HepG2 (cell line): ENCODE data around the gene GSTM2. TPM values are rescaled to one million over a fixed set of nuclear protein-coding genes. Genes with fewer than 3 reads are reported as not detected.

Experiments
- ADNP ChIP-seq: sonication (generic); formaldehyde crosslinking; IDR thresholded peaks from 2 replicates; pipeline ENCODE4 v1.4.0; 2020; ENCODE audit warnings: missing genetic modification reagents
- CHCHD3 ChIP-seq: sonication (generic); formaldehyde crosslinking; IDR thresholded peaks from 2 replicates; pipeline ENCODE4 v1.8.0; 2022; ENCODE audit warnings: mild to moderate bottlenecking, missing genetic modification reagents, moderate library complexity
- DMAP1 ChIP-seq: IDR thresholded peaks from 2 replicates; pipeline ENCODE4 v1.6.1; 2016
- HNRNPLL ChIP-seq: fragments of 200-400 bp; formaldehyde crosslinking; IDR thresholded peaks from 2 replicates; pipeline ENCODE4 v1.6.1; 2017; ENCODE audit warnings: mild to moderate bottlenecking, low read depth, low read length; ENCODE audit not compliant: poor library complexity, severe bottlenecking
- HOXA9 ChIP-seq: sonication (generic); formaldehyde crosslinking; IDR thresholded peaks from 2 replicates; pipeline ENCODE4 v1.8.1; 2022; ENCODE audit warnings: missing genetic modification reagents, mild to moderate bottlenecking, moderate library complexity, borderline replicate concordance
- NR1H2 ChIP-seq: sonication (generic); formaldehyde crosslinking; IDR thresholded peaks from 2 replicates; pipeline ENCODE4 v1.8.1; 2022; ENCODE audit warnings: low read depth, missing genetic modification reagents, borderline replicate concordance
- PHF21A ChIP-seq: sonication (generic); formaldehyde crosslinking; IDR thresholded peaks from 2 replicates; pipeline ENCODE4 v1.5.0; 2020; ENCODE audit warnings: mild to moderate bottlenecking, missing genetic modification reagents
- POLR2AphosphoS2 ChIP-seq: IDR thresholded peaks from 2 replicates; pipeline ENCODE4 v1.6.1; 2011; ENCODE audit warnings: low read depth, low read length, improper control_type of control experiment
- POLR2AphosphoS5 ChIP-seq: IDR thresholded peaks from 2 replicates; pipeline ENCODE4 v1.6.1; 2012; ENCODE audit warnings: low read depth, low read length
- SMC3 ChIP-seq: IDR thresholded peaks from 2 replicates; pipeline ENCODE4 v1.6.1; 2011; ENCODE audit warnings: low read length, improper control_type of control experiment
- SMYD3 ChIP-seq: sonication (generic); formaldehyde crosslinking; IDR thresholded peaks from 2 replicates; pipeline ENCODE4 v1.8.1; 2023; ENCODE audit warnings: mild to moderate bottlenecking, missing genetic modification reagents
- XBP1 ChIP-seq: sonication (generic); formaldehyde crosslinking; IDR thresholded peaks from 2 replicates; pipeline ENCODE4 v1.5.0; 2020; ENCODE audit warnings: missing genetic modification reagents
- ZNF180 ChIP-seq: sonication (generic); formaldehyde crosslinking; IDR thresholded peaks from 2 replicates; pipeline ENCODE4 v1.4.0; 2020; ENCODE audit warnings: low read depth, missing genetic modification reagents, borderline replicate concordance
- ZNF207 ChIP-seq: fragments of 450-650 bp; IDR thresholded peaks from 2 replicates; pipeline ENCODE4 v1.6.1; 2016; ENCODE audit warnings: antibody characterized with exemption, borderline replicate concordance
- ZNF543 ChIP-seq: sonication (generic); formaldehyde crosslinking; IDR thresholded peaks from 2 replicates; pipeline ENCODE4 v1.4.0; 2020; ENCODE audit warnings: mild to moderate bottlenecking, missing genetic modification reagents
- ZNF629 ChIP-seq: sonication (generic); formaldehyde crosslinking; conservative IDR thresholded peaks from 2 replicates; pipeline ENCODE4 v1.5.0; 2020; ENCODE audit warnings: missing genetic modification reagents
- ZNF713 ChIP-seq: sonication (generic); formaldehyde crosslinking; IDR thresholded peaks from 2 replicates; pipeline ENCODE4 v1.4.0; 2020; ENCODE audit warnings: mild to moderate bottlenecking, missing genetic modification reagents
- polyA plus RNA-seq, 8 experiments: library from polyadenylated mRNA; depleted of rRNA in 3 of 8; stranded (reverse) in 7 of 8; unstranded in 1 of 8; fragments of >200 nt; fragmentation: Illumina TruSeq in 4 of 8; extraction: Trizol in 4 of 8; gene quantifications; 2 replicates each; pipeline versions ENCODE4 v1.2.1 to v1.2.3, GENCODE V29; 2011 to 2016; ENCODE audit warnings: low read depth in 4 of 8, missing spikeins in 1 of 8, mixed read lengths in 1 of 8; ENCODE audit not compliant: insufficient read depth in 1 of 8
- total RNA-seq, 5 experiments: library from RNA; depleted of rRNA; stranded (reverse); fragments of >200 nt; fragmentation: Illumina TruSeq; extraction: Trizol; gene quantifications; 2 replicates each; pipeline ENCODE4 v1.2.3, GENCODE V29; 2016; ENCODE audit warnings: low read depth in 1 of 5
- TF ChIP-seq, protein P1 (sequence below): sonication (generic); formaldehyde crosslinking; IDR thresholded peaks from 2 replicates; pipeline ENCODE4 v1.4.0; 2020; ENCODE audit warnings: missing genetic modification reagents, borderline replicate concordance
- TF ChIP-seq, protein P2 (sequence below): IDR thresholded peaks from 2 replicates; pipeline ENCODE4 v1.6.1; 2016; ENCODE audit warnings: control low read depth
- TF ChIP-seq, protein P3 (sequence below): sonication (generic); formaldehyde crosslinking; IDR thresholded peaks from 2 replicates; pipeline ENCODE4 v1.5.1; 2020; ENCODE audit warnings: missing genetic modification reagents, mild to moderate bottlenecking, borderline replicate concordance
- TF ChIP-seq, protein P4 (sequence below): sonication (generic); formaldehyde crosslinking; IDR thresholded peaks from 2 replicates; pipeline ENCODE4 v1.5.1; 2020; ENCODE audit warnings: mild to moderate bottlenecking, missing genetic modification reagents, moderate library complexity

Gene GSTM2
- total and polyA plus RNA-seq, 2 of the 13 experiments (the other 11 are each of a cell fraction or from before 2014, with no cell fraction given) = 7.0 to 15.0 TPM

DNA sequence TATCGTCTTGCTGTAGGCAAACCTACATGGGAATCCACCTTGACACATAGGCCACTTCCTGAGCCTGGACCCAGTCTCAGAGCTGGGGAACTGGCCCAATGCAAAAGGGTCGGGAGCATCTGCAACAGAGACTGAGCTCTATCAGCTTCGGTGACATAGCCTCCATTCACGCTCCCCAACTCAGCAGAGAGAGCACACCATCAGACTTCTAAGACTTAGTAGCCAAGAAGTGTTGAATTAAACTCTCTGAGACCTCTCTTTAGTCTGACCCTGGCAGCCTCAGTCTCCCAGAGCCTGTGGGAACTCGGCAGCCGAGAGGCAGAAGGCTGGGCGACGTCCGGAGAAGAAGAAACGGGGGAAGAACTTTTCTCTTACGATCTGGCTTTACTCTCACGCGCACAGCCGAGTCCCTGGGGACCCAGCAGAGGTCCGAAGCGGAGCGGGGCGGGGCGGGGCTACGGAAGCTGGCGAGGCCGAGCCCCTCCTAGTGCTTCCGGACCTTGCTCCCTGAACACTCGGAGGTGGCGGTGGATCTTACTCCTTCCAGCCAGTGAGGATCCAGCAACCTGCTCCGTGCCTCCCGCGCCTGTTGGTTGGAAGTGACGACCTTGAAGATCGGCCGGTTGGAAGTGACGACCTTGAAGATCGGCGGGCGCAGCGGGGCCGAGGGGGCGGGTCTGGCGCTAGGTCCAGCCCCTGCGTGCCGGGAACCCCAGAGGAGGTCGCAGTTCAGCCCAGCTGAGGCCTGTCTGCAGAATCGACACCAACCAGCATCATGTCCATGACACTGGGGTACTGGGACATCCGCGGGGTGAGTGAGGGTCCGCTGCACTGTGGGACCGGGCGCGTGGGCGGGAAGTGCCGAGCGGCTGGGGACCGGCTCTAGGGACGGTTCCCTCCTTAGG, 12.0 kb upstream of the GSTM2 start, which contains the start of gene GSTM4 (continued):
- TF ChIP-seq, protein P1, sequence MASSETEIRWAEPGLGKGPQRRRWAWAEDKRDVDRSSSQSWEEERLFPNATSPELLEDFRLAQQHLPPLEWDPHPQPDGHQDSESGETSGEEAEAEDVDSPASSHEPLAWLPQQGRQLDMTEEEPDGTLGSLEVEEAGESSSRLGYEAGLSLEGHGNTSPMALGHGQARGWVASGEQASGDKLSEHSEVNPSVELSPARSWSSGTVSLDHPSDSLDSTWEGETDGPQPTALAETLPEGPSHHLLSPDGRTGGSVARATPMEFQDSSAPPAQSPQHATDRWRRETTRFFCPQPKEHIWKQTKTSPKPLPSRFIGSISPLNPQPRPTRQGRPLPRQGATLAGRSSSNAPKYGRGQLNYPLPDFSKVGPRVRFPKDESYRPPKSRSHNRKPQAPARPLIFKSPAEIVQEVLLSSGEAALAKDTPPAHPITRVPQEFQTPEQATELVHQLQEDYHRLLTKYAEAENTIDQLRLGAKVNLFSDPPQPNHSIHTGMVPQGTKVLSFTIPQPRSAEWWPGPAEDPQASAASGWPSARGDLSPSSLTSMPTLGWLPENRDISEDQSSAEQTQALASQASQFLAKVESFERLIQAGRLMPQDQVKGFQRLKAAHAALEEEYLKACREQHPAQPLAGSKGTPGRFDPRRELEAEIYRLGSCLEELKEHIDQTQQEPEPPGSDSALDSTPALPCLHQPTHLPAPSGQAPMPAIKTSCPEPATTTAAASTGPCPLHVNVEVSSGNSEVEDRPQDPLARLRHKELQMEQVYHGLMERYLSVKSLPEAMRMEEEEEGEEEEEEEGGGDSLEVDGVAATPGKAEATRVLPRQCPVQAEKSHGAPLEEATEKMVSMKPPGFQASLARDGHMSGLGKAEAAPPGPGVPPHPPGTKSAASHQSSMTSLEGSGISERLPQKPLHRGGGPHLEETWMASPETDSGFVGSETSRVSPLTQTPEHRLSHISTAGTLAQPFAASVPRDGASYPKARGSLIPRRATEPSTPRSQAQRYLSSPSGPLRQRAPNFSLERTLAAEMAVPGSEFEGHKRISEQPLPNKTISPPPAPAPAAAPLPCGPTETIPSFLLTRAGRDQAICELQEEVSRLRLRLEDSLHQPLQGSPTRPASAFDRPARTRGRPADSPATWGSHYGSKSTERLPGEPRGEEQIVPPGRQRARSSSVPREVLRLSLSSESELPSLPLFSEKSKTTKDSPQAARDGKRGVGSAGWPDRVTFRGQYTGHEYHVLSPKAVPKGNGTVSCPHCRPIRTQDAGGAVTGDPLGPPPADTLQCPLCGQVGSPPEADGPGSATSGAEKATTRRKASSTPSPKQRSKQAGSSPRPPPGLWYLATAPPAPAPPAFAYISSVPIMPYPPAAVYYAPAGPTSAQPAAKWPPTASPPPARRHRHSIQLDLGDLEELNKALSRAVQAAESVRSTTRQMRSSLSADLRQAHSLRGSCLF = no peak
- TF ChIP-seq HOXA9 (CRISPR knock-in tag) (no peak; the same call in 1 of the 2 replicates), DMAP1 (CRISPR knock-in tag) (peak; percentile 60; the same call in 1 of the 2 replicates), ZNF180 (no peak), CHCHD3 (CRISPR knock-in tag) (no peak), PHF21A (no peak; the same call in 1 of the 2 replicates), HNRNPLL (peak; percentile 57), POLR2AphosphoS5 (peak; percentile 80), SMYD3 (CRISPR knock-in tag) (0 out of 2 replicates have a peak, but pooled peaks have one; percentile 72), POLR2AphosphoS2 (no peak), ADNP (CRISPR knock-in tag) (no peak), NR1H2 (no peak), ZNF713 (no peak), ZNF629 (0 out of 2 replicates have a peak, but pooled peaks have one; percentile 14), SMC3 (no peak), ZNF543 (peak; percentile 92; the same call in 1 of the 2 replicates), ZNF207 (no peak), XBP1 (CRISPR knock-in tag) (no peak)
- TF ChIP-seq, protein P2, sequence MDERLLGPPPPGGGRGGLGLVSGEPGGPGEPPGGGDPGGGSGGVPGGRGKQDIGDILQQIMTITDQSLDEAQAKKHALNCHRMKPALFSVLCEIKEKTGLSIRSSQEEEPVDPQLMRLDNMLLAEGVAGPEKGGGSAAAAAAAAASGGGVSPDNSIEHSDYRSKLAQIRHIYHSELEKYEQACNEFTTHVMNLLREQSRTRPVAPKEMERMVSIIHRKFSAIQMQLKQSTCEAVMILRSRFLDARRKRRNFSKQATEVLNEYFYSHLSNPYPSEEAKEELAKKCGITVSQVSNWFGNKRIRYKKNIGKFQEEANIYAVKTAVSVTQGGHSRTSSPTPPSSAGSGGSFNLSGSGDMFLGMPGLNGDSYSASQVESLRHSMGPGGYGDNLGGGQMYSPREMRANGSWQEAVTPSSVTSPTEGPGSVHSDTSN (CRISPR knock-in tag) = no peak
- TF ChIP-seq, protein P3, sequence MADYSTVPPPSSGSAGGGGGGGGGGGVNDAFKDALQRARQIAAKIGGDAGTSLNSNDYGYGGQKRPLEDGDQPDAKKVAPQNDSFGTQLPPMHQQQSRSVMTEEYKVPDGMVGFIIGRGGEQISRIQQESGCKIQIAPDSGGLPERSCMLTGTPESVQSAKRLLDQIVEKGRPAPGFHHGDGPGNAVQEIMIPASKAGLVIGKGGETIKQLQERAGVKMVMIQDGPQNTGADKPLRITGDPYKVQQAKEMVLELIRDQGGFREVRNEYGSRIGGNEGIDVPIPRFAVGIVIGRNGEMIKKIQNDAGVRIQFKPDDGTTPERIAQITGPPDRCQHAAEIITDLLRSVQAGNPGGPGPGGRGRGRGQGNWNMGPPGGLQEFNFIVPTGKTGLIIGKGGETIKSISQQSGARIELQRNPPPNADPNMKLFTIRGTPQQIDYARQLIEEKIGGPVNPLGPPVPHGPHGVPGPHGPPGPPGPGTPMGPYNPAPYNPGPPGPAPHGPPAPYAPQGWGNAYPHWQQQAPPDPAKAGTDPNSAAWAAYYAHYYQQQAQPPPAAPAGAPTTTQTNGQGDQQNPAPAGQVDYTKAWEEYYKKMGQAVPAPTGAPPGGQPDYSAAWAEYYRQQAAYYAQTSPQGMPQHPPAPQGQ (CRISPR knock-in tag) = no peak
- TF ChIP-seq, protein P4, sequence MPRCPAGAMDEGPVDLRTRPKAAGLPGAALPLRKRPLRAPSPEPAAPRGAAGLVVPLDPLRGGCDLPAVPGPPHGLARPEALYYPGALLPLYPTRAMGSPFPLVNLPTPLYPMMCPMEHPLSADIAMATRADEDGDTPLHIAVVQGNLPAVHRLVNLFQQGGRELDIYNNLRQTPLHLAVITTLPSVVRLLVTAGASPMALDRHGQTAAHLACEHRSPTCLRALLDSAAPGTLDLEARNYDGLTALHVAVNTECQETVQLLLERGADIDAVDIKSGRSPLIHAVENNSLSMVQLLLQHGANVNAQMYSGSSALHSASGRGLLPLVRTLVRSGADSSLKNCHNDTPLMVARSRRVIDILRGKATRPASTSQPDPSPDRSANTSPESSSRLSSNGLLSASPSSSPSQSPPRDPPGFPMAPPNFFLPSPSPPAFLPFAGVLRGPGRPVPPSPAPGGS = peak; percentile 47; the same call in 1 of the 2 replicates
